ENCODE measurements around the gene OSGIN1. TPM values are rescaled to one million over a fixed set of nuclear protein-coding genes. Genes with fewer than 3 reads are reported as not detected.

OSGIN1 gene
- polyA plus RNA-seq, 1 donor from 2014 or later = 2.1 TPM

GRCh38 chr16:83969771-83970429 is 16.9 kb downstream of the OSGIN1 start:
- Histone ChIP-seq H3K27me3 (ENCODE audit: insufficient read depth, low read depth, low read length) (peaks cover 7% of the 10 kb centered on the region), H3K4me3 (ENCODE audit: low read length) (peak overlapping the region; percentile 35), H3F3A (ENCODE audit: insufficient read depth, low read length, poor library complexity, severe bottlenecking) (no peaks in the 10 kb centered on the region), H2AFZ (ENCODE audit: low read depth, low read length) (no peak overlapping the region), H3K27ac (ENCODE audit: low read length) (no peak overlapping the region), H3K36me3 (ENCODE audit: insufficient read depth, low read length) (no peaks in the 10 kb centered on the region), H3K9me2 (ENCODE audit: insufficient read depth, low read length) (no peaks in the 10 kb centered on the region), H3K4me2 (ENCODE audit: low read length) (no peak overlapping the region), H3K9me3 (ENCODE audit: low read length) (no peaks in the 10 kb centered on the region), H4K20me1 (ENCODE audit: insufficient read depth) (no peaks in the 10 kb centered on the region), H3K9ac (ENCODE audit: low read length) (no peak overlapping the region), H3K79me2 (replicated peaks; ENCODE audit: insufficient read depth, low read length) (no peaks in the 10 kb centered on the region)
- TF ChIP-seq RAD21 (conservative IDR thresholded peaks at IDR 0.05) = no peak

GRCh38 chr16:83970430-83970815 is 17.4 kb downstream of the OSGIN1 start:
- Histone ChIP-seq H3K27ac (ENCODE audit: low read length) (no peak overlapping the region), H3K27me3 (ENCODE audit: insufficient read depth, low read depth, low read length) (peaks cover 7% of the 10 kb centered on the region)

More at GRCh38 chr16:83970430-83970815, 17.4 kb downstream of the OSGIN1 start:
- no peak overlapping the region for H2AFZ ChIP-seq (ENCODE audit: low read depth, low read length)
- no peaks in the 10 kb centered on the region for H4K20me1 ChIP-seq (ENCODE audit: insufficient read depth)
- no peaks in the 10 kb centered on the region for H3K9me2 ChIP-seq (ENCODE audit: insufficient read depth, low read length)
- H3K4me2 ChIP-seq (ENCODE audit: low read length) = no peak overlapping the region
- no peak overlapping the region for H3K9ac ChIP-seq (ENCODE audit: low read length)
- H3K9me3 ChIP-seq (ENCODE audit: low read length) = no peaks in the 10 kb centered on the region
- no peaks in the 10 kb centered on the region for H3K79me2 ChIP-seq (replicated peaks; ENCODE audit: insufficient read depth, low read length)
- no peaks in the 10 kb centered on the region for H3K36me3 ChIP-seq (ENCODE audit: insufficient read depth, low read length)
- TF ChIP-seq EP300 (conservative IDR thresholded peaks at IDR 0.05; ENCODE audit: poor library complexity, severe bottlenecking) = no peak
- TF ChIP-seq POLR2AphosphoS5 (IDR thresholded peaks at IDR 0.05) = no peak
- TF ChIP-seq TAF1 (IDR thresholded peaks at IDR 0.05; ENCODE audit: low read depth) = no peak
- no peak for TF ChIP-seq REST (IDR thresholded peaks at IDR 0.05; ENCODE audit: borderline replicate concordance)
- TF ChIP-seq MXI1 (conservative IDR thresholded peaks at IDR 0.05; ENCODE audit: poor library complexity, severe bottlenecking) = no peak
- TF ChIP-seq RAD21 (conservative IDR thresholded peaks at IDR 0.05) = no peak
- TF ChIP-seq CTCF (IDR thresholded peaks at IDR 0.05; ENCODE audit: poor library complexity, severe bottlenecking) = no peak
- TF ChIP-seq SMC3 (conservative IDR thresholded peaks at IDR 0.05; ENCODE audit: poor library complexity) = no peak
- H3K4me3 ChIP-seq (ENCODE audit: low read length) = no peak overlapping the region
- H3F3A ChIP-seq (ENCODE audit: insufficient read depth, low read length, poor library complexity, severe bottlenecking) = no peaks in the 10 kb centered on the region
